GM23248 (cell line): ENCODE measurements around the gene LTBP4.

Experiments
- EZH2 ChIP-seq: fragments of 200-600 bp; sonication (generic); IDR thresholded peaks from 2 replicates; pipeline ENCODE4 v1.6.1; 2018; ENCODE audit warnings: antibody characterized with exemption, mild to moderate bottlenecking; ENCODE audit not compliant: insufficient read depth, poor library complexity, severe bottlenecking
- EZH2phosphoT487 ChIP-seq: fragments of 200-600 bp; sonication (generic); IDR thresholded peaks from 2 replicates; pipeline ENCODE4 v1.6.1; 2018; ENCODE audit warnings: antibody characterized with exemption, moderate library complexity, mild to moderate bottlenecking, low read depth; ENCODE audit not compliant: insufficient read depth

DNA sequence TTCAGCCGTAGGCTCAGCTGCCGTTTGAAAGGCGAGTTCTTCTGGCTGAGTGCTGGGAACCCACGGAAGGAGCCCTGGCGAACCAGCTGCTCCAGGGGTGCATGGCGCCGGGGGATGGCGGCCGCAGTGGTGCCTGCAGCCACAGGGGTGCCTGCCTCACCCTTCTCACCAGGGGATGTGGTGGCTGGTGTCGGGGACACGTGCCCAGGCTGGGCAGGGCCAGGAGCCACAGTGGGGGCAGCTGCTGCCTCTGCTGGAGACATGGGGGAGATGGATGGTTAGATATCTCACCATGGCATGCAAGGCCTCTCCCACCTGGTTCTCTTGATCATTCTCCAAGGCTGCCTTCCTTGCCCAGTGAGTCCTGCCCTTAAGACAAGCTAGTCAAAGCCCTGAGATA lies 72.2 kb downstream of the LTBP4 start:
- TF ChIP-seq EZH2phosphoT487: no peak
- TF ChIP-seq EZH2: no peak
